ENCODE data around the gene H6PD. TPM values are rescaled to one million over a fixed set of nuclear protein-coding genes. Genes with fewer than 3 reads are reported as not detected.

H6PD gene
- polyA plus RNA-seq, 4 donors: 2.7 to 50.1 (median 14.3) TPM

DNA sequence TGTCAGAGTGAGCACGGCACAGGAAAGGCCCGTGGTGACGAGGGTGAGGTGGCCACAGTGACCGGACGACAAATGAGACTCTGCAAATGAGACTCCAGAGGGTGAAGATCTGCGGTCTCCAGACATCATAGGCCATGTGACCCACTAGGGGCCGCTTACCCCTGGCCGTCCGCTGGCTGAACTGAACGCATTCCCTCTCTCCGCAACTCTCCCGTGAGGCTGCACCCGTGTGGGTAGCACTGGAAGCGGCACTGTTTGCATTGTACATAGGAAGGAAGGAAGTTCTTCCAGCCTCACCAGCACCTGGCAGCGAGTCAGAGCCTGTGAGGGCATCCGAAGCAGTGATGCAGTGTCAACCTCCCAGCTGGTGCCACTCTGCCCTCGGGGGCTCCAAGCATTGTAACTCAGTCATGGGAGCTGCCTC lies 34.5 kb downstream of the H6PD start:
- no peak for FAIRE-seq
- Histone ChIP-seq H3K36me3 (ENCODE audit: control insufficient read depth in 3 of 3, insufficient read depth in 2 of 3, low read depth in 1 of 3, low read length in 3 of 3) (peaks cover 0 to 71% (median 0%) of the 10 kb centered on the region in 3 donors), H3K4me3 (ENCODE audit: low read depth in 1 of 3, low read length in 3 of 3) (no peak overlapping the region), H3K27me3 (ENCODE audit: control insufficient read depth in 3 of 3, insufficient read depth in 3 of 3, low read length in 3 of 3) (no peaks in the 10 kb centered on the region), H3K4me1 (ENCODE audit: control insufficient read depth in 3 of 3, insufficient read depth in 2 of 3, low read depth in 1 of 3, low read length in 2 of 3) (peaks cover 0 to 8% (median 0%) of the 10 kb centered on the region in 3 donors), H3K27ac (ENCODE audit: low read depth in 1 of 3, low read length in 2 of 3) (no peak overlapping the region), H3K9me3 (ENCODE audit: control insufficient read depth in 2 of 2, insufficient read depth in 1 of 2, low read depth in 1 of 2, low read length in 1 of 2) (no peaks in the 10 kb centered on the region)
- DNase-seq: no peak
- WGBS, 3 donors: 83 to 92% (median 92%) methylated on average over 17 of the region's 17 CpGs

GRCh38 chr1:9269721-9270120 lies 35.1 kb downstream of the H6PD start:
- no peaks in the 10 kb centered on the region for H3K27me3 ChIP-seq (ENCODE audit: control insufficient read depth in 3 of 3, insufficient read depth in 3 of 3, low read length in 3 of 3)
- no peak for DNase-seq
- H3K27ac ChIP-seq (ENCODE audit: low read depth in 1 of 3, low read length in 2 of 3): no peak overlapping the region
- peaks cover 0 to 8% (median 0%) of the 10 kb centered on the region in 3 donors for H3K4me1 ChIP-seq (ENCODE audit: control insufficient read depth in 3 of 3, insufficient read depth in 2 of 3, low read depth in 1 of 3, low read length in 2 of 3)
- FAIRE-seq: no peak
- H3K4me3 ChIP-seq (ENCODE audit: low read depth in 1 of 3, low read length in 3 of 3): no peak overlapping the region
- 88 to 93% (median 89%) methylated on average over 12 of the region's 12 CpGs for WGBS, 3 donors
- H3K9me3 ChIP-seq (ENCODE audit: control insufficient read depth in 2 of 2, insufficient read depth in 1 of 2, low read depth in 1 of 2, low read length in 1 of 2): no peaks in the 10 kb centered on the region
- H3K36me3 ChIP-seq (ENCODE audit: control insufficient read depth in 3 of 3, insufficient read depth in 2 of 3, low read depth in 1 of 3, low read length in 3 of 3): peaks cover 0 to 65% (median 0%) of the 10 kb centered on the region in 3 donors

- Histone ChIP-seq H3K9me3 (ENCODE audit: control insufficient read depth in 2 of 2, insufficient read depth in 1 of 2, low read depth in 1 of 2, low read length in 1 of 2) (no peaks in the 10 kb centered on the region), H3K27me3 (ENCODE audit: control insufficient read depth in 3 of 3, insufficient read depth in 3 of 3, low read length in 3 of 3) (no peaks in the 10 kb centered on the region), H3K4me1 (ENCODE audit: control insufficient read depth in 3 of 3, insufficient read depth in 2 of 3, low read depth in 1 of 3, low read length in 2 of 3) (peaks cover 0 to 8% (median 0%) of the 10 kb centered on the region in 3 donors), H3K36me3 (ENCODE audit: control insufficient read depth in 3 of 3, insufficient read depth in 2 of 3, low read depth in 1 of 3, low read length in 3 of 3) (peaks cover 0 to 58% (median 0%) of the 10 kb centered on the region in 3 donors), H3K27ac (ENCODE audit: low read depth in 1 of 3, low read length in 2 of 3) (no peak overlapping the region), H3K4me3 (ENCODE audit: low read depth in 1 of 3, low read length in 3 of 3) (no peak overlapping the region)
- FAIRE-seq (no peak), DNase-seq (no peak)
- 57 to 73% (median 65%) methylated on average over 15 of the region's 15 CpGs for WGBS, 3 donors
Measured at GRCh38 chr1:9270290-9270883, 35.8 kb downstream of the H6PD start.

- no peak overlapping the region for H3K27ac ChIP-seq (ENCODE audit: low read depth in 1 of 3, low read length in 2 of 3)
- DNase-seq (no peak), FAIRE-seq (no peak)
- H3K9me3 ChIP-seq (ENCODE audit: control insufficient read depth in 2 of 2, insufficient read depth in 1 of 2, low read depth in 1 of 2, low read length in 1 of 2): no peaks in the 10 kb centered on the region
- peaks cover 0 to 15% (median 7%) of the 10 kb centered on the region in 3 donors for H3K4me1 ChIP-seq (ENCODE audit: control insufficient read depth in 3 of 3, insufficient read depth in 2 of 3, low read depth in 1 of 3, low read length in 2 of 3)
- 78 to 86% (median 85%) methylated on average over 11 of the region's 11 CpGs for WGBS, 3 donors
- no peaks in the 10 kb centered on the region for H3K27me3 ChIP-seq (ENCODE audit: control insufficient read depth in 3 of 3, insufficient read depth in 3 of 3, low read length in 3 of 3)
- H3K36me3 ChIP-seq (ENCODE audit: control insufficient read depth in 3 of 3, insufficient read depth in 2 of 3, low read depth in 1 of 3, low read length in 3 of 3): peaks cover 0 to 49% (median 0%) of the 10 kb centered on the region in 3 donors
- H3K4me3 ChIP-seq (ENCODE audit: low read depth in 1 of 3, low read length in 3 of 3): no peak overlapping the region
Measured at GRCh38 chr1:9271283-9271682, 36.7 kb downstream of the H6PD start.

- H3K27ac ChIP-seq (ENCODE audit: low read depth in 1 of 3, low read length in 2 of 3): no peak overlapping the region
- no peaks in the 10 kb centered on the region for H3K27me3 ChIP-seq (ENCODE audit: control insufficient read depth in 3 of 3, insufficient read depth in 3 of 3, low read length in 3 of 3)
- H3K9me3 ChIP-seq (ENCODE audit: control insufficient read depth in 2 of 2, insufficient read depth in 1 of 2, low read depth in 1 of 2, low read length in 1 of 2): no peaks in the 10 kb centered on the region
- no peak for FAIRE-seq
- DNase-seq: no peak
- peaks cover 0 to 43% (median 0%) of the 10 kb centered on the region in 3 donors for H3K36me3 ChIP-seq (ENCODE audit: control insufficient read depth in 3 of 3, insufficient read depth in 2 of 3, low read depth in 1 of 3, low read length in 3 of 3)
- peaks cover 0 to 10% (median 7%) of the 10 kb centered on the region in 3 donors for H3K4me1 ChIP-seq (ENCODE audit: control insufficient read depth in 3 of 3, insufficient read depth in 2 of 3, low read depth in 1 of 3, low read length in 2 of 3)
- H3K4me3 ChIP-seq (ENCODE audit: low read depth in 1 of 3, low read length in 3 of 3): no peak overlapping the region
- WGBS, 3 donors: 91% methylated on average over 23 to 24 of the region's 24 CpGs
Measured at GRCh38 chr1:9271861-9272595, 37.5 kb downstream of the H6PD start.

- H3K9me3 ChIP-seq (ENCODE audit: control insufficient read depth in 2 of 2, insufficient read depth in 1 of 2, low read depth in 1 of 2, low read length in 1 of 2): peaks cover 0 to 3% of the 10 kb centered on the region in 2 donors
- DNase-seq (no peak), FAIRE-seq (no peak)
- H3K27me3 ChIP-seq (ENCODE audit: control insufficient read depth in 3 of 3, insufficient read depth in 3 of 3, low read length in 3 of 3): no peaks in the 10 kb centered on the region
- peaks cover 0 to 7% (median 6%) of the 10 kb centered on the region in 3 donors for H3K4me1 ChIP-seq (ENCODE audit: control insufficient read depth in 3 of 3, insufficient read depth in 2 of 3, low read depth in 1 of 3, low read length in 2 of 3)
- no peak overlapping the region for H3K27ac ChIP-seq (ENCODE audit: low read depth in 1 of 3, low read length in 2 of 3)
- H3K36me3 ChIP-seq (ENCODE audit: control insufficient read depth in 3 of 3, insufficient read depth in 2 of 3, low read depth in 1 of 3, low read length in 3 of 3): peaks cover 0 to 33% (median 0%) of the 10 kb centered on the region in 3 donors
- no peak overlapping the region for H3K4me3 ChIP-seq (ENCODE audit: low read depth in 1 of 3, low read length in 3 of 3)
- WGBS, 3 donors: 75 to 88% (median 86%) methylated on average over 11 of the region's 11 CpGs
Measured at GRCh38 chr1:9273177-9273576, 38.6 kb downstream of the H6PD start.

- peaks cover 0 to 26% (median 9%) of the 10 kb centered on the region in 3 donors for H3K4me1 ChIP-seq (ENCODE audit: control insufficient read depth in 3 of 3, insufficient read depth in 2 of 3, low read depth in 1 of 3, low read length in 2 of 3)
- peaks cover 0 to 3% of the 10 kb centered on the region in 2 donors for H3K9me3 ChIP-seq (ENCODE audit: control insufficient read depth in 2 of 2, insufficient read depth in 1 of 2, low read depth in 1 of 2, low read length in 1 of 2)
- FAIRE-seq (no peak), DNase-seq (no peak)
- H3K27ac ChIP-seq (ENCODE audit: low read depth in 1 of 3, low read length in 2 of 3): no peak overlapping the region
- no peak overlapping the region for H3K4me3 ChIP-seq (ENCODE audit: low read depth in 1 of 3, low read length in 3 of 3)
- 82 to 84% (median 83%) methylated on average over 10 of the region's 10 CpGs for WGBS, 3 donors
- no peaks in the 10 kb centered on the region for H3K27me3 ChIP-seq (ENCODE audit: control insufficient read depth in 3 of 3, insufficient read depth in 3 of 3, low read length in 3 of 3)
- peaks cover 0 to 15% (median 0%) of the 10 kb centered on the region in 3 donors for H3K36me3 ChIP-seq (ENCODE audit: control insufficient read depth in 3 of 3, insufficient read depth in 2 of 3, low read depth in 1 of 3, low read length in 3 of 3)
Measured at GRCh38 chr1:9275161-9275560, 40.6 kb downstream of the H6PD start.

DNA sequence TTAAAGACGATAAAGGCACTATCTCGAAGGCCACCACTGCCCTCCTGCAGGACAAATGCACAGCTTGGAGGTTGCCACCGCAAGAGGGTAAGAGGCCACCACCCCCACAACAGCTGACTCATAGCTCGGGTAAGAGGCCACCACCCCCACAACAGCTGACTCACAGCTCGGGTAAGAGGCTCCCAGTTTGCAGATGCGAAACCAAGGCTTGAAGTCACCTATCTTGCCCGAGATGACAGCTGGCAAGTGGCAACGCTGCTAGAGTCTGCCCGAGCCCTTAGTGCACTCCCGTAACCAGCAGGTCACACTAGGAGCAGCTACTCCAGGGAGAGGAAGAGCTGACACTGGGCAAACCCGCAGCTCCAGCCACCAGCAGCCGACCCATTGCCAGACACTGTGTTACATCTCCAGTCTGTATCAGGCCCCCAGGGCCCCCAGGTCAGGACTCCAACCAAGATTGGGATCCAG lies 41.0 kb downstream of the H6PD start:
- peaks cover 0 to 11% (median 0%) of the 10 kb centered on the region in 3 donors for H3K36me3 ChIP-seq (ENCODE audit: control insufficient read depth in 3 of 3, insufficient read depth in 2 of 3, low read depth in 1 of 3, low read length in 3 of 3)
- H3K4me1 ChIP-seq (ENCODE audit: control insufficient read depth in 3 of 3, insufficient read depth in 2 of 3, low read depth in 1 of 3, low read length in 2 of 3): peaks cover 0 to 29% (median 12%) of the 10 kb centered on the region in 3 donors
- DNase-seq: peak; percentile 45 to 89
- peak overlapping the region in 2 of 3 donors; percentile 13 to 64 for H3K27ac ChIP-seq (ENCODE audit: low read depth in 1 of 3, low read length in 2 of 3)
- WGBS, 3 donors: 19 to 37% (median 29%) methylated on average over 12 of the region's 12 CpGs
- no peak for FAIRE-seq
- H3K27me3 ChIP-seq (ENCODE audit: control insufficient read depth in 3 of 3, insufficient read depth in 3 of 3, low read length in 3 of 3): no peaks in the 10 kb centered on the region
- peaks cover 0 to 3% of the 10 kb centered on the region in 2 donors for H3K9me3 ChIP-seq (ENCODE audit: control insufficient read depth in 2 of 2, insufficient read depth in 1 of 2, low read depth in 1 of 2, low read length in 1 of 2)
- no peak overlapping the region for H3K4me3 ChIP-seq (ENCODE audit: low read depth in 1 of 3, low read length in 3 of 3)

Measured in small intestine (tissue), 7 donors.